Stimulated activated CD4-positive, alpha-beta T cell treated with anti-CD3 and anti-CD28 coated beads, Interleukin-15, amount 100 ng/mL, for 48 hours (primary cell): Measurements from ENCODE around the gene AKAP17A.
"Not testable (repeated sequence)": the region's sequence is repeated elsewhere in the genome, so short reads cannot be mapped to it uniquely, and the experiment has no call there.

Source experiments
- DNase-seq, 2 donors: peaks; one replicate each; pipeline ENCODE4 v3.0.0-alpha.2; 2020; ENCODE audit warnings: low read depth in 2 of 2

AKAP17A gene, protein sequence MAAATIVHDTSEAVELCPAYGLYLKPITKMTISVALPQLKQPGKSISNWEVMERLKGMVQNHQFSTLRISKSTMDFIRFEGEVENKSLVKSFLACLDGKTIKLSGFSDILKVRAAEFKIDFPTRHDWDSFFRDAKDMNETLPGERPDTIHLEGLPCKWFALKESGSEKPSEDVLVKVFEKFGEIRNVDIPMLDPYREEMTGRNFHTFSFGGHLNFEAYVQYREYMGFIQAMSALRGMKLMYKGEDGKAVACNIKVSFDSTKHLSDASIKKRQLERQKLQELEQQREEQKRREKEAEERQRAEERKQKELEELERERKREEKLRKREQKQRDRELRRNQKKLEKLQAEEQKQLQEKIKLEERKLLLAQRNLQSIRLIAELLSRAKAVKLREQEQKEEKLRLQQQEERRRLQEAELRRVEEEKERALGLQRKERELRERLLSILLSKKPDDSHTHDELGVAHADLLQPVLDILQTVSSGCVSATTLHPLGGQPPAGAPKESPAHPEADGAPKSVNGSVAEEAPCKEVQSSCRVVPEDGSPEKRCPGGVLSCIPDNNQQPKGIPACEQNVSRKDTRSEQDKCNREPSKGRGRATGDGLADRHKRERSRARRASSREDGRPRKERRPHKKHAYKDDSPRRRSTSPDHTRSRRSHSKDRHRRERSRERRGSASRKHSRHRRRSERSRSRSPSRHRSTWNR

DNA sequence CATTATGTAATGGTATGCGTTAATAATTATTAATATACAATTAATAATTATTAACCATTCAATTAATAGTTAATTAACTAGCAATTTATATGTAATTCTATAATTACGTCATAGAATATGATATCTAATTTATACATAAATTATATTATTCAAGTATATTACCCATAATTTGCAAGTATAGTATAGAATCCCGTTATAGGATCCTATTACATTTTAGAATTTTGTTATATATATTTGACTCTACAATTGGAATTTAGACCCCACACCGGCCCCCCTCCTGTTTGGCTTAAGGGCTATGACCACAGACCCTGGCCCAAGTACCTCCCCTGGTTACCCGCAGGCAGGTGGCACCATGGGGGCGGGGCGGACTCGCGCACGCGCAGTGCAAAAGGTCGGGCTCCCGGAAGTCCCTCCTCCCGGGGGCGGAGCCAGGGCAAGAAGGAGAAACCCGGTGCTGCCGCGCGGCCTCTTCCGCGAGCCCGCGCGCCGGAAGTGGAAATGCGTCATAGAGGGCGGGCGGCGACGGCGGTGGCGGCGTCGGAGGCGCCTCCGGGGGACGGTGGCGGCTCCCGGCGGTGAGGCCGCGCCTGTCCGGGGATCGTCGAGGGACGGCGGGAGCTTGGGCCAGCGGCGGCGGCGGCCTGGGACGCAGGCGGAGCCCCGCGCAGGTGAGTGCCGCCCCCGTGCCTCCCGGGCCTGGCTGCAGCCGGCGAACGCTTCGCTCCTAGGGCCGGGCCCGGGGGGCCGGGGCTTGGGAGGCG is at the start of gene AKAP17A:
TSS of gene AKAP17A (plus strand) at position 503 of the 761 bp plus-strand sequence. CDS start 1,859 bp downstream, outside the sequence.
- DNase-seq = peak; percentile 95 to 98

DNA sequence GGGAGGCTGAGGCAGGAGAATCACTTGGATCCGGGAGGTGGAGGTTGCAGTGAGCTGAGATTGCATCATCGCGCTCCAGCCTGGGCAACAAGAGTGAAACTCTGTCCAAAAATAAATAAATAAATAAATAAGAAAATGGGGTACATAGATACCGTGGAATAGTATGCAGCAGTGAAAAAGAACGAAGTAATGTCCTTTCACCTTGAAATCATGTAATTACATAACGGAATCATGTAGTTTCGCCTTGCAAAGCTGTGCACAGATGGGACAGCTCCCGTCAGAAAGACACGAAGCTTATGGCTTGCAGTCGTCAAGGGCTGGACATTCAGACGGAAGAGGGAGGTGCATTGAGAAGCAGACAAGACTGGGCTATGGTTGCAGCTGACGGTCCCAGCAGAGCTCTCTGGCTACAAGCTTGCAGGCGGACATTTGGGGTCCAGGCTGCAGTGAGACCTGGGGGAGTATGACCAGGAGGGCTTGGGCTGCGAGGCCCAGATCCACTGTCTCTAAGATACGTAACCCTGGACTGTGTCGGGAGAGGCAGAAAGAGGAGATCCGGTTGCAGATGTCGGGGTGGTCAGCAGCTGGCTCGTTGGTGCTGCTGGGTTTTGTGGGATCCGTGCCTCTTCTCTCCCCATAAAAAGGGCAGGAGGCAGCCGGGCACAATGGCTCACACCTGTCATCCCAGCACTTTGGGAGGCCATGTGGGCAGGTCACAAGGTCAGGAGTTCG is 48.2 kb upstream of the AKAP17A start:
- DNase-seq = no peak

DNA sequence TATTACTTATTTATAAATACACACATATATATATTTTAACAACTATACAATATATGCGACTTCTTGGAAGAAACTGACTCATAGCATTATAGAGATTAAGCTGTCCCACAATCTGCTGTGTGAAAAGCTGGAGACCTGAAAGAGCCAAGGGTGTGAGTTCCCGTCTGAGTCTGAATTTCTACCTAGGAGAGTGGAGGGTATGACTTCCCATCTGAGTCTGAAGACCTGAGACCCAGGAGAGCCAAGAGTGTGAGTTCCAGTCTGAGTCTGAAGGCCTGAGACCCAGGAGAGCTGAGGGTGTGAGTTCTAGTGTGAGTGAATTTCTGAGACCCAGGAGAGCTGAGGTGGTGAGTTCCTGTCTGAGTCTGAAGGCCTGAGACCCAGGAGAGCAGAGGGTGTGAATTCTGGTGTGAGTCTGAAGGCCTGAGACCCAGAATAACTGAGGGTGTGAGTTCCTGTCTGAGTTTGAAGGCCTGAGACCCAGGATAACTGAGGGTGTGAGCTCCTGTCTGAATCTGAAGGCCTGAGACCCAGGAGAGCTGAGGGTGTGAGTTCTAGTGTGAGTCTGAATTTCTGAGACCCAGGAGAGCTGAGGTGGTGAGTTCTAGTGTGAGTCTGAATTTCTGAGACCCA is 45.5 kb upstream of the AKAP17A start:
- no peak for DNase-seq

DNA sequence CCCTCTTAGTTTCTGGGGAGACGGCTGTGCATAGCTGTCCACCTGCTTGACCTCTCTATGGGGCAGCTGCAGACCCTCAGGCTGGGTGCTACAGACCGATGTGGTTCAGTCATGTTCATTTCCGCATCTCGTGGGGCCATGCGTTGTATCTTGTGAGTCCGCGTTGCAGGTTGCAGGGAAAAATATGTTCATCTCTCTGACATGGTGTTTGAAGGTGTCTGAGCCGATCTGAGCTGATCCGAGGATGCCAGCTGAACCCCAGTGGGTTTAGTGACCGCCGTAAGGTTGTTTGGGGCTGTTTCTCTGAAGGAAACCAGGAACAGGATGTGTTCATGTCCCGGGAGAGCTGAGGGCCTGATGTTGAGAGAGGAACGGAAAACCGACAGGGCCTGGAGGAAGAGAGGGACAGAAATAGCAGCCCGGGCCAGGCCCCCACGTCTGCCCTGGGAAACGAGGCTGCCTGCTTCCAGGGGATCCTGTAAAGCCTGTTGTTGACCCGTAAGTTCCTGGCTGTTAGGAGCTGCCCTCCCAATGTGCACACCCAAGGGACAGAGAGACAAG is 44.6 kb upstream of the AKAP17A start:
- DNase-seq = no peak

DNA sequence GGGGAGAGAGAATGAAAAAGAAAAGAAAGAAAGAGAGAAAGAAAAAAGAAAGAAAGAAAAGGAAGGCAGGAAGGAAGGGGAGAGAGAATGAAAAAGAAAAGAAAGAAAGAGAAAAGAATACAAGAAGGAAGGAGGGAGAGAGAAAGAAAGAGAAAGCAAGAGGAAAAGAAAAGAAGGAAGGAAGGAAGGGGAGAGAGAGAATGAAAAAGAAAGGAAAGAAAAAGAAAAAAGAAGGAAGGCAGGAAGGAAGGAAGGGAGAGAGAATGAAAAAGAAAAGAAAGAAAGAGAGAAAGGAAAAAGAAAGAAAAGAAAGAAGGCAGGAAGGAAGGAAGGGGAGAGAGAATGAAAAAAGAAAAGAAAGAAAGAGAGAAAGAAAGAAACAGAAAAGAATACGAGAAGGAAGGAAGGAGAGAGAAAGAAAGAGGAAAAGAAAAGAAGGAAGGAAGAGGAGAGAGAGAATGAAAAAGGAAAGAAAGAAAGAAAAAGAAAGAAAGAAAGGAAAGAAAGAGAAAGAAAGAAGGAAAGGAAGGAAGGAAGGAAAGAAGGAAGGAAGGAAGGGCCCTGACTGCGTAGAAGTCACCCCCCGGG is 39.4 kb upstream of the AKAP17A start:
- no peak for DNase-seq

DNA sequence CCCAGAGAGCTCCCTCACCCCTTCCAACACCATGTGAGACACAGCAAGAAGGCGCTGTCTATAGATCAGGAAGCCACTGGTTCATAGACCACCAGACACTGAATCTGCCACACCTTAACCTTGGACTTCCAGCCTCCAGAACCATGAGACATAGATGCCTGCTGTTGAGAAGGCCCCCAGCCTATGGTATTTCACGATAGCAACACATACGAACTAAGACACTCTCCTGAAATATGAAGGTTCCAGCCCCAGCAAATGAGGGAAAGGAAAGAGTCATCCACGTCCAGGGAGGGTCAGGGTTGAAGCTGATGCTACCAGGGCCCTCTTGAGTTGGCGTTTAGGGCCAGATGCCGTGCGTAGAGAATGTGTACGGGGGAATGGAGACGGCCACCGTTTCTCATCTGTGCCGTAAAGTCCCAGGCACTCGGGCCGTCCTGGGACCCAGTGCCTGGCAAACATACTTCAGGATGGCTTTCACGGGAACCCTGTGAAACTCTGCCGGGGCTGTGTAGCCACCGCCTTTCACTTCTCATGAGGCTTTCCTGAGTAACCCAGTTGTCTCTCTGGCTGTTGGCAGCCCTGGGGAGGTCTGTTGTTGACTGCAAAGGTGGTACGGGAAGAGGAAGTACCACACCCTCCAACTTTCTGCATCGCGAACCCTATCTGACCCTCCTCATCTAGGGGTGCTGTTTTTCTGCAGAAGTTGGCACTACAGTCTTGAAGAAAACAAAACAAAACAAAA is 36.8 kb upstream of the AKAP17A start:
- no peak for DNase-seq

DNA sequence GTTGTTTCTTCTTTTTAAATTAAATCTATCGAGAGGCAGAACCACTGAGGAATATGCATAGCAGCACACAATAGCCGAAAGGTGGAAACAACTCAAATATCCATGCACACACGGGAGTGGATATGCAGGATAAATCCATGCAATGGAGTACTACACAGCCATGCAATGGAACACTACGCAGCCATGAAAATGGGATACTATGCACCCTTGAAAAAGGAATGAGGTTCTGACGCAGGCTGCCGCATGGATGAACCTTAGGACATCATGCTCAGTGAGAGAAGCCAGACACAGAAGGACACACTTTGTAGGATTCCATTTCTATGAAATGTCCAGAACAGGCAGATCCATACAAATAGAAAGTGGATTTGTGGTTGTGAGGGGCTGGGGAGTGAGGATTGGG is 36.0 kb upstream of the AKAP17A start:
- no peak for DNase-seq

DNA sequence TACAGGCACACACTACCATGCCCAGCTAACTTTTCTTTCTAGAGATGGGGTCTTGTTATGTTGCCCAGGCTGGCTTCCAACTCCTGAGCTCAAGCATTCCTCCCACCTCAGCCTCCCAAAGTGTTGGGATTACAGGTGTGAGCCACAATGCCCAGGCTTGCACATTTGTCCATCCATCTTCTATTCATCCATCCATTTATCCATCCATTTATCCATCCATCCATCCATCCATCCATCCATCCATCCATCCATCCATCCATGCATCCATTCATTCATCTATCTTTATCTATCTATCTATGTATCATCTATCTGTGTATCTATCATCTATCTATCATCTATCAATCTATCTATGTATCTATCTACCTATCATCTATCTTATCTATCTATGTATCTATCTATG is 34.0 kb upstream of the AKAP17A start:
- not testable (repeated sequence) for DNase-seq

DNA sequence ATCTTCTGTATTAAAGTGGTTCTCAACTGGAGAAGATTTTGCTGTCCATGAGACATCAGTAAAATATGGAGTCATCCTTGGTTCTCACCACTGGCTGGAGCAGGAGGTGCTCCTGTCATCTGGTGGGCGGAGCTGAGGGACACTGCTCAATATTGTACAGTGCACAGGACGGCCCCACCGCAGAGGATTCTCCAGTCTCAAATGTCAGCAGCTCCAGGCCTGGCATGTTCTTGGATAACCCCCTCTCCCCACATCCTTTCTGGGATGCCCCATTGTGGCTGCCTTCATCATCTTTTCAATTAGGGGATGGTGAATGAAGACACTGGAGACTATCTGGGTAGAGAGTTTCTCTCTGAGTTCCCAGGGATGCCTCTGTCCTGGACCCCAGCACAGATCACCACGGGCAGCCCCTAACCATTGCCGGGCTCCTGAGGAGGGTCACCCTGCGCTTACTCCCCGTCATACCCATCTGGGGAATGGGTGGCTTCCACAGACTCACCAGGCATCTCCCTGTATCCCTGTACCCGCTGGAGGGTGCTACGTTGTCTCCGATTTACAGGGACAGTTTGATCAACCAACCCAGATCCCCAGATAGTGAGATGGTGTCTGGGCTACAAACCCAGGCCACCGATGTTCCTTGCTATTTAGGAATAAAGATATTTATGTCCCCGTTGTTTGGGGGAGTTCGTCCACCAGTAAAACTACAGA is 32.5 kb upstream of the AKAP17A start:
- no peak for DNase-seq

DNA sequence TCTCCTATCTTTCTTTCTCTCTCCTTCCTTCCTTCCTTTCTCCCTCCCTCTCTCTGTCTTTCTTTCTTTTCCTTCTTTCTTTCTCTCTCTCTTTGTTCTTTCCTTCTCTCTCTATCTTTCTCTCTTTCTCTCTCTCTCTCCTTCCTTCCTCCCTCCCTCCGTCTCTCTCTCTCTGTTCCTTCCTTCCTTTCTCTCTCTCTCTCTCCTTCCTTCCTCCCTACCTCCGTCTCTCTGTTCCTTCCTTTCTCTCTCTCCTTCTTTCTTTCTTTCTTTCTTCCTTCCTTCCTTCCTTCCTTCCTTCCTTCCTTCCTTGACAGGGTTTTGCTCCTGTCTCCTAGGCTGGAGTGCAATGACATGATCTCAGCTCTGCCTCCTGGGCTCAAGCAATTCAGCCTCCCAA is 30.2 kb upstream of the AKAP17A start:
- DNase-seq = no peak

DNA sequence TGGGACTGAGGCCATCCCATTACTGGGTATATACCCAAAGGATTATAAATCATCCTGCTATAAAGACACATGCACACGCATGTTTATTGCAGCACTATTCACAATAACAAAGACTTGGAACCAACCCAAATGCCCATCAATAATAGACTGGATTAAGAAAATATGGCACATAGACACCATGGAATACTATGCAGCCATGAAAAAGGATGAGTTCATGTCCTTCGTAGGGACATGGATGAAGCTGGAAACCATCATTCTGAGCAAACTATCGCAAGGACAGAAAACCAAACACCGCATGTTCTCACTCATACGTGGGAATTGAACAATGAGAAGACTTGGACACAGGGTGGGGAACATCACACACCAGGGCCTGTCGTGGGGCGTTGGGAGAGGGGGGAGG is 27.3 kb upstream of the AKAP17A start:
- not testable (repeated sequence) for DNase-seq

DNA sequence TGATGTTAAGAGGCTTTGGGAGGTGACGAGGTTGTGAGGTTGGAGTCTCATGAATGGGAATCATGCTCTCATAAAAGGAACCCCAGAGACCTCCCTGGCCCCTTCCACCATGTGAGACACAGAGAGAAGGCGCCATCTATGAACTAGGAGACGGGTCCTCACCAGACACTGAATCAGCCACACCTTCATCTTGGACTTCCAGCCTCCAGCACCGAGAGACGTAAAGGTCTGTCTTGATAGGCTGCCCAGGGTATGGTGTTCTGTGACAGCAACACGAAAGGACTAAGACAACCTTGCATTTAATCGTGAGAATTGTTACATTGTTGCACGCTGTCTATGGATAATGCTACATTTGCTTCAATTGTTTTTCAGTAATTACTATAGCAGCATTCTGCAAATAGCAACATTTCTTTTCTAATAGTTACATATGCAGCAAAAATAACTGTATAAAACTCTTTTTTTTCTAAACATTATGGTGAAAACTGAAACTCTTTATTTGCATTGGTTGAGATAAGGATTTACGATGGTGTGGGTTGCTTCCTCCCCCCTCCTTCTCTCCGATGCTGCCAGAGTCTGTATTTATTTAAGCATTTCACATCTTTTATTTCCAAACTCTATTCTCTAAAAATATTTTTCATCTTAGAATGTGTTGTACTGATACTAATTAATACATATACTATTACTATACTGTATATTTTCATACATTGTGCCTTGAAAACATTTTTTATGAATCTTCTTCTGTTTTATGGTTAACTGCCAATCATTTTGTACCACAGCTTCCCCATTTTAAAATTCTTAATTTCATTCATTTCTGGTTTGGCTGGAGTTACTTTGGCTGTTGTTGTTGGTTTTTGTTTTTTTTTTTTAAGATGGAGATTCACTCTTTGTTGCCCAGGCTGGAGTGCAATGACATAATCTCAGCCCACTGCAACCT is 26.4 kb upstream of the AKAP17A start:
- no peak for DNase-seq

DNA sequence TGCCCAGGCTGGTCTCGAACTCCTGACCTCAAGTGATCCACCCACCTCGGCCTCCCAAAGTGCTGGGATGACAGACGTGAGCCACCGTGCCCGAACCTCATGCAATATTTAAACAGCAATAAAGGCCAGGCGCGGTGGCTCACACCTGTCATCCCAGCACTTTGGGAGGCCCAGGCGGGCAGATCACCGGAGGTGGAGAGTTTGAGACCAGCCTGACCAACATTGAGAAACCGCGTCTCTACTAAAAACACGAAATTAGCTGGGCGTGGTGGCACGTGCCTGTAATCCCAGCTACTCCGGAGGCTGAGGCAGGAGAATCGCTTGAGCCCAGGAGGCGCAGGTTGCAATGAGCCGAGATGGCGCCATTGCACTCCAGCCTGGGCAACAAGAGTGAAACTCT is 17.2 kb upstream of the AKAP17A start:
- not testable (repeated sequence) for DNase-seq

DNA sequence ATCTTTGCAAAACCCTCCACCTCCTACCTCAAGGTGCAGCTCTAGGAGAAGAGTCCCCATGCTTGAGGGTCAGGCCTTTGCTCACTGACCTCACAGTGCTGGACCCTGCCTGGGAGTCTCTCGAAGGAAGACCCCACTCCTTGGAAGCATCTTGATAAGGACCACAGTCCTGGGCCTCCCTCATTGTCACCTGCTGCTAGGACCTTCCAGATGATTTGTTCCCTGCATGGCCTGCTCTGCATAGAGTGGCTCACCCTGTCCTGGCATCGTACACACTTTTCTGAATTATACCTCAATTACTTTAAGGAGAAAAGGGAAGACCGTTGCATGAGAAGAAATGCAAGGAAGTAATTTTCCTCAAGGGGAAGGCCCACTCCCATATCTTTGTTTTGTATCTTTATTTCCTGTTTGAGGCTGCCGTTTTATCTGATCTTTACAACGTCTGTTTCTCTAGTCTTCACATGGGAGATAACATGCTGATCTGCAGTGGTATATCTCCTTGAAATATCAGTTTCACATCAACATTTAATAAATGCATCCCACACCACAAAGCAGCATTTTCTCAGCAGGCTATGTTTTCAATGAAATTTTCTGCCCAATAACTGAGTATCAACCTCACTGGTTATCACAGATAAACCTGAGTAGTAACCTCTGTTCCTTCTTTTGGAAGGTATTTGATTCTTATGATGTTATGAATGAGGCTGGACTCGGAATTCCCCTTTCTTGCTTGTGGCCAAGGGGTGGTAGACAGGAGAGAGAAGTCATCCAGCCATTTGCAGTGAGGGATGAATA is 15.0 kb upstream of the AKAP17A start:
- no peak for DNase-seq

DNA sequence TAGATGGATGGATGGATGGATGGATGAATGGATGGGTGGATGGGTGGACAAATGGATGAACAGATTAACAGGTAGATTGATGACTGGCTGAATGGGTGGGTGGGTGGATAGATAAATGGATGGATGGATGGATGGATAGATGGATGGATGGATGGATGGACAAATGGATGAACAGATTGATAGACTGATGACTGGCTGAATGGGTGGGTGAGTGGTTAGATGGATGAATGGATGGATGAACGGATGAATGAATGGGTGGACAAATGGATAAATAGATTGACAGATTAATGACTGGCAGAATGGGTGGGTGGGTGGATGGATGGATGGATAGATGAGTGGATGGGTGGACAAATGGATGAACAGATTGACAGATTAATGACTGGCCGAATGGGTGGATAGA is 13.6 kb upstream of the AKAP17A start:
- DNase-seq = no peak

DNA sequence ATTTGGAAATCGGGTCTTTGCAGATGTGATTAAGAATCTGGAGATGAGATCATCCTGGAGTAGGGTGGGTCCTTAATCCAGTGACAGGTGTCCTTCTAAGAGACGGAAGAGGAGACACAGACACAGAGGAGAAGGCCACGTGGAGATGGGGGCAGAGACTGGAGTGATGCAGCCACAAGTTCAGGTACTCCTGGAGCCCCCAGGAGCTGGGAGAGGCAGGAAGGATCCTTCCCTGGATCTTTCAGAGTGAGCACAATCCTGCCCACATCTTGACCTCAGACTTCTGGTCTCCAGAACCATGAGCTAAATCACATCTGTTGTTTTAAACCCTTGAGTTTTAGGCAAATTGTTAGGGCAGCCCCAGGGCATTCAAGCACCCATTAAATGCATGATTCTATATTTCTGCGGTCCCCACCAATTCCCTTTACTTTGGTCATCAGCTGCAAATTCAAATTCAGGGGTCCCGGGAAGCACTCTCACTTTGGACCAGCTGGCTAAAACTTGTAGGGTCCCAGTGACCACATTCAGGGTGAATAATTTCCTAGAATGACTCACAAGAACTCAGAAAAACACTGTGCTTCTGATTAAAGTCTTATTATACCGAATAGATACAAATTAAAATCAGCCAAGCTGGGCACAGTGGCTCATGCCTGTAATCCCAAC is 12.8 kb upstream of the AKAP17A start:
- no peak for DNase-seq

DNA sequence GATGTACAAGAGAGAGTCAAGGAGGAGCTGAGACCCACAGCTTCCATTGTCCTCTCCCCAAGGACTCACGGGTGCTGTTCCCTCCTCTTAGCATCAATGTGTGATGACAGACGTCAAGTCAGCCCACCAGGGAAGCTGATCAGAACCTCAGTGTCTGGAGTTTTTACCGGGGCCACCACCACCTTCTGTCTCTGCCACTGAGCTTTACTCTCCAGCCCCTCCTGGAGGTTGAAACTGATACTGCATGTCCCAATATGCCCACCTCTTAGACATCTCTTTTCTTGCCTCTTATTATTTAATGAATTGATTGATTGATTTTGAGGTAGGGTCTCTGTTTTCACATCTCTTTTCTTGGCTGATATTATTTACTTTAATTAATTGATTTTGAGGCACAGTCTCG is 10.3 kb upstream of the AKAP17A start:
- peak; percentile 68 to 85 for DNase-seq
